GM13976 (cell line): ENCODE data around the gene SPRR1A.
"Not testable (repeated sequence)": the region's sequence is repeated elsewhere in the genome, so short reads cannot be mapped to it uniquely, and the experiment has no call there.

ENCODE experiments used
- DNase-seq: peaks from one replicate; pipeline ENCODE4 v3.0.0; 2012; ENCODE audit warnings: low spot score
- in situ Hi-C: fragments of 300-500 bp; cut with MboI; formaldehyde crosslinking; loops from one replicate; pipeline ENCODE4 v1.12.0; 2022; ENCODE audit warnings: low sequenced_read_pairs, mixed read lengths, inconsistent platforms; ENCODE audit not compliant: unreplicated experiment
- TF ChIP-seq, protein P1 (sequence below): IDR thresholded peaks from 2 replicates; pipeline ENCODE4 v1.5.1; 2012; ENCODE audit warnings: borderline replicate concordance, mild to moderate bottlenecking; ENCODE audit not compliant: insufficient read depth; ENCODE audit errors: extremely low read depth, missing control alignments, control extremely low read depth

SPRR1A gene

GRCh38 chr1:152995842-152996241 lies 12.0 kb downstream of the SPRR1A start:
- no peak for DNase-seq
- TF ChIP-seq, protein P1, sequence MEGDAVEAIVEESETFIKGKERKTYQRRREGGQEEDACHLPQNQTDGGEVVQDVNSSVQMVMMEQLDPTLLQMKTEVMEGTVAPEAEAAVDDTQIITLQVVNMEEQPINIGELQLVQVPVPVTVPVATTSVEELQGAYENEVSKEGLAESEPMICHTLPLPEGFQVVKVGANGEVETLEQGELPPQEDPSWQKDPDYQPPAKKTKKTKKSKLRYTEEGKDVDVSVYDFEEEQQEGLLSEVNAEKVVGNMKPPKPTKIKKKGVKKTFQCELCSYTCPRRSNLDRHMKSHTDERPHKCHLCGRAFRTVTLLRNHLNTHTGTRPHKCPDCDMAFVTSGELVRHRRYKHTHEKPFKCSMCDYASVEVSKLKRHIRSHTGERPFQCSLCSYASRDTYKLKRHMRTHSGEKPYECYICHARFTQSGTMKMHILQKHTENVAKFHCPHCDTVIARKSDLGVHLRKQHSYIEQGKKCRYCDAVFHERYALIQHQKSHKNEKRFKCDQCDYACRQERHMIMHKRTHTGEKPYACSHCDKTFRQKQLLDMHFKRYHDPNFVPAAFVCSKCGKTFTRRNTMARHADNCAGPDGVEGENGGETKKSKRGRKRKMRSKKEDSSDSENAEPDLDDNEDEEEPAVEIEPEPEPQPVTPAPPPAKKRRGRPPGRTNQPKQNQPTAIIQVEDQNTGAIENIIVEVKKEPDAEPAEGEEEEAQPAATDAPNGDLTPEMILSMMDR, result no peak
- in situ Hi-C loops, result no loop called here

- in situ Hi-C loops, result no loop called here
- DNase-seq, result no peak
- TF ChIP-seq, protein P1, result no peak
Measured at GRCh38 chr1:152996633-152997400, 12.9 kb downstream of the SPRR1A start.

- in situ Hi-C loops, result no loop called here
Measured at GRCh38 chr1:152997901-152998300, 14.0 kb downstream of the SPRR1A start.

DNA sequence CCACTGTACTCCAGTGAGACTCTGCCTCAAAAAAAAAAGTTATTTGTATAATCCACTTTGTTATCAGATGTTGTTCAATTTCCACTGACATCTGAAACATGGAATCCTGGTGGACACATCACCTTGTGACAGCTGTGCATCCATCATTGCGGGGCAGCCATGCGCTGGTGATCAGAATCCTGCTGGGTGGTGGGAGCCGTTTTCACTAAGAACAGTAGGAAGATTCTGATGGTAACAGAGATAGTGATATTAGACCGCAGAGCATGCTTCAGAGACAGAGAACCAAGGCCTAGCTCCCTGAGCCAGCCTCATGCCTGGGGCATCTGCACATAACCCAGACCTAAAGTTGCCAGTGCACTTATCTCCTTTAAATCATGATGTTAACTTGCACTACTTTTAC lies 14.6 kb downstream of the SPRR1A start:
- DNase-seq, result no peak
- in situ Hi-C loops, result no loop called here
- TF ChIP-seq, protein P1, result no peak

More at GRCh38 chr1:152997901-152998300, 14.0 kb downstream of the SPRR1A start:
- DNase-seq, result no peak
- TF ChIP-seq, protein P1, result no peak

DNA sequence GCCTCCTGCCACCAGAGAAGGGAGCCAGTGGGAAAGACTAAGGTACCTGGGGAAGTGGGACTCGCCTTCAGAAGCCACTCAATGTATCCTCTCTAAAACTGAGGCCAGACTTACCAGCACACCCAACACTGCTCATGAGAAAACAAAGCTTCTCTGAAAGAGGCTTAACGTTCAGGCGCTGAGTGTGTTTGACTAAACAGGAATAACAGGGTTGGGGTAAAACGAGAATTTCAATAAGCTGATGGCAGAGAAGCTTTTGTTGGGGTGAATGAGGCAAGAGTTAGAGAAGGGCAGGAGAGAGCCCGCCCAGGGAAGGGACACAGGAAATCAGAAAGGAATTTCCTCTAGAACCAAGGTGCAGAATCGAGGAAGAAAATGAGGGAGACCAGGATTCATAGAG lies 15.9 kb downstream of the SPRR1A start:
- TF ChIP-seq, protein P1, result no peak
- in situ Hi-C loops, result no loop called here
- DNase-seq, result no peak

DNA sequence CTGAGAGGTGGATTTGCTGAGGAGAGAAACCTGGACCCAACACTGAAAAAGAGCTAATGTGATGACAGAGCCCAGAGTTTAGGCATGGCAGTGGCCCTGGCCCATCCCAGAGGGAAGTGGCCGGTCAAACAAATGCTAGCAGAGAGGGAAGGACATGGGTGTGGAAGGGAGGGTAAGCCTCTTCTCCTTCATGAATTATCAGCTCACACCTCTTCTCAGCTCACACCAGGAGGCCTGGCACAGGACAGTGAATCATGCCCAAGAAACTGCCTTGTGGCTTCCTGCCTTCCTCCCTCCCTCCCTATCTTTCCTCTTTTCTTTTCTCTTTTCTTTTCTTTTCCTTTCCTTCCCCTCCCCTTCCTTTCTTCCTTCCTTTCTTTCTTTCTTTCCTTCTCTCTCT lies 16.4 kb downstream of the SPRR1A start:
- in situ Hi-C loops, result no loop called here
- TF ChIP-seq, protein P1, result no peak

DNA sequence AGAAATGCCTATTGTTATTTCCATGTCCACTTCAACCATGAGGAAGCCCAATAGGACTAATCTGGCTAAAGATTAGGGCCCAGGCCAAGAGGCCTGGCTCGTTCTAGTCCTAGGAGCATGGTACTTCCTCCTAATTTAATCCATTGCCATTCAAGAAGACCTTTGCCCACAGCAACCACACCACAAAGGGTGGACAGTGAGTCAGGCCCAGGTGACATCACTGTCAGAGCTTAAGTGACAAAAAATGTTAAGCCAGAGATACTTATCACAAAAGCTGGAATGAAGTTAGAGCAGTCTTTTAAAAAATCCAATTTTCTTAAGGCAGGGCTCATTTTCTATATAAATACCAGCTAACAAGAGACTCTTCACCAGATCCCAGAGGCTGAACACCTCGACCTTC lies 17.5 kb downstream of the SPRR1A start, which contains the start of gene SPRR3:
Gene SPRR3 (plus strand): TSS at position 368 of the 400 bp plus-strand sequence. CDS start 1,272 bp downstream, outside the sequence.
- no peak for DNase-seq
- in situ Hi-C loops, result no loop called here
- TF ChIP-seq, protein P1, result no peak

More for the DNA sequence above, 16.4 kb downstream of the SPRR1A start:
- DNase-seq, result no peak

DNA sequence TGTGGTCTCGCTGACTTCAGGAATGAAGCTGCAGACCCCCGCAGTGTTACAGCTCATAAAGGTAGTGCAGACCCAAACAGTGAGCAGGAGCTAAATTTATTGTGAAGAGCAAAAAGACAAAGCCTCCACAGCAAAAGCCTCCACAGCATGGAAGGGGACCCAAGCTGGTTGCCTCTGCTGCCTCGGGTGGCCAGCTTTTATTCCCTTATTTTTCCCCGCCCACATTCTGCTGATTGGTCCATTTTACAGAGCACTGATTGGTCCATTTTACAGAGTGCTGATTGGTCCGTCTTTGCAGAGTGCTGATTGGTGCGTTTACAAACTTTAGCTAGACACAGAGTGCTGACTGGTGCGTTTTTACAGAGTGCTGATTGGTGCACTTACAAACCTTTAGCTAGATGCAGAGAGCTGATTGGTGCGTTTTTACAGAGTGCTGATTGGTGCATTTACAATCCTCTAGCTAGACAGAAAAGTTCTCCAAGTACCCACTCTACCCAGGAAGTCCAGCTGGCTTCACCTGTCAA lies 27.4 kb downstream of the SPRR1A start:
- in situ Hi-C loops, DNase-seq: not testable (repeated sequence)

GRCh38 chr1:153021829-153022228 lies 37.9 kb downstream of the SPRR1A start:
- in situ Hi-C loops, DNase-seq: not testable (repeated sequence)

GRCh38 chr1:153022340-153022739 lies 38.5 kb downstream of the SPRR1A start:
- DNase-seq, in situ Hi-C loops: not testable (repeated sequence)
